Caki2 (cell line): Measurements from ENCODE around the gene PCSK5. TPM values are rescaled to one million over a fixed set of nuclear protein-coding genes. Genes with fewer than 3 reads are reported as not detected.
"Not testable (repeated sequence)": the region's sequence is repeated elsewhere in the genome, so short reads cannot be mapped to it uniquely, and the experiment has no call there.

Experiments
- DNase-seq: peaks from one replicate; pipeline ENCODE4 v3.0.0-alpha.2; 2015; ENCODE audit warnings: low read depth
- in situ Hi-C: cut with HindIII; loops from 2 replicates; pipeline ENCODE4 v1.10.0; 2016; ENCODE audit warnings: low sequenced_read_pairs, low pct_unique_long_range_greater_than_20kb, mixed read lengths
- total RNA-seq: library from RNA; depleted of rRNA; stranded (reverse); fragments of >200 nt; shearing (Covaris generic); gene quantifications from 2 replicates; pipeline ENCODE4 v1.2.3, GENCODE V29; 2014; ENCODE audit warnings: low replicate concordance

The PCSK5 gene
- total RNA-seq, 1 experiment from 2014 or later: 104 TPM

DNA sequence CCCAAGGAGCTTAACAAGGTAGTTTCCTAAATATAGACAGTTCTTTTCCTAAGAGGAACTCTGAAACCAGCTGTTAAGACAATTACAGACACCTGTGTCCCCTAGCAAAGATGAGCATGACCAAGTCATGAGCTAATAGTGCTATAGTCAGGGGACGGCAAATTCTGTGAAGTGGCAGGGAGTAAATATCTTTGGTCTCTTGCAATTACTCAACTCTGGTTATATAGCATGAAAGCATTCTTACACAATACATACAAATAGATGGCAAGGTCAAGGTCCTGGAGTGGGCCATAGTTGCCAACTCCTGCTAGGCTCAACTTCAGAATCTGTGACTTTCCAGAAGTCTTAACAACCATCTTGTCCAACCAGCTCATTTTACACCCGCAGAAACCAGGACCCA lies 400.1 kb downstream of the PCSK5 start:
- in situ Hi-C loops: no loop called here
- no peak for DNase-seq

DNA sequence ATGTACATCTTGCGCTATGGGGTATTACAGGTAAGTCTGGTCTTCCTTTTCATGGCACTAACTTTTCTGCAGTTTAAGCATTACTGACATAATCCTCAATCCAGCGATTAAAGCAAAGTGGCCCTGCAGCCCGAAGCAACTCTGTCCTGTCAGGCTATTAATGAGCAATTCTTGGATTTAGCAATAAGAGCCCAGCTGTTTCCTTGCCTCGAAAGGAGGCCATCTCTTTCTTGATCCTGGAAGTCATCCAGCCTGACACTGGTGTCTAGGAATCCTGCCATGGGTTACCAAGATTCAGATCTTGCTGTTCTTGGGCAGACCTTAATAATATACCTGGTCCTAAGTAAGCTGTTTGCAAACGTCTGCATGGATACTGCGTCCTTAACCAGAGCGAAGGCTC lies 401.8 kb downstream of the PCSK5 start:
- in situ Hi-C loops: no loop called here

DNA sequence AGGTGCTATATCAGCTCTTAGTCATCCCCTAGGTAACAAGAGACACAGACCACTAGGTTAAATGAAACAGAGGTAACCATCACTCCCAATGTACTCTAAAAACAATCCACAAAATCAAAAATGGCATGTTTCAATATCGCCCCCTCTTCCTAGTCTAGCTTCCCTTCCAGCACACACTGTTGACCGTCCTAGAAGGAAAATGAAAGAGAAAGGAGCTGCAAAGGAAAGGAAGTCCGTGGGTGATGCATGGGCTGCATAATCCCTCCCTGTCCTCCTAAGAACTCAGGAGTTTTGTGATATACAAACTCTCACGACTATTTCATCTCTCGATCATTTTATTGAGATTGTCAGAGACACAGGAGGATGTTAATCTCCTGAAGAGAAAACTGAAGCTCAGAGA lies 402.2 kb downstream of the PCSK5 start:
- in situ Hi-C loops: no loop called here
- DNase-seq: no peak

More for the DNA sequence above, 401.8 kb downstream of the PCSK5 start:
- no peak for DNase-seq

DNA sequence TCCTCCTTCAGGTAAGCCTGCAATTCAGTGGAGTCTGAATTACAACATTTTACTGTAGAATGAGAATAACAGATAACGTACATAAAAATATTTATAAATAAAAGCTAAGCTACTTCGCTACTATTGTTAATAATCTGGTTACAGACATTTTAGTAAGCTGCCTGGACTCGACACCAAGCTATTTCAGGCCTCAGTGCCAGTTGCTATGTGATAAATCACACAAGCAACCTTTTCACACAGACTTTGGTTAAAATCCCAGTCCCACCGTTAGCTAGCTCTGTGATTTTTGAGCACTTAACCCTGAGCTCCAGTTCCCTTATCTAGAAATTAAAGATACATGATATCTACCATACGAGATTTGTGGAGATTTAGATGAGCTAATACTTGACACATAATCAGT lies 403.8 kb downstream of the PCSK5 start:
- in situ Hi-C loops: no loop called here
- DNase-seq: no peak

DNA sequence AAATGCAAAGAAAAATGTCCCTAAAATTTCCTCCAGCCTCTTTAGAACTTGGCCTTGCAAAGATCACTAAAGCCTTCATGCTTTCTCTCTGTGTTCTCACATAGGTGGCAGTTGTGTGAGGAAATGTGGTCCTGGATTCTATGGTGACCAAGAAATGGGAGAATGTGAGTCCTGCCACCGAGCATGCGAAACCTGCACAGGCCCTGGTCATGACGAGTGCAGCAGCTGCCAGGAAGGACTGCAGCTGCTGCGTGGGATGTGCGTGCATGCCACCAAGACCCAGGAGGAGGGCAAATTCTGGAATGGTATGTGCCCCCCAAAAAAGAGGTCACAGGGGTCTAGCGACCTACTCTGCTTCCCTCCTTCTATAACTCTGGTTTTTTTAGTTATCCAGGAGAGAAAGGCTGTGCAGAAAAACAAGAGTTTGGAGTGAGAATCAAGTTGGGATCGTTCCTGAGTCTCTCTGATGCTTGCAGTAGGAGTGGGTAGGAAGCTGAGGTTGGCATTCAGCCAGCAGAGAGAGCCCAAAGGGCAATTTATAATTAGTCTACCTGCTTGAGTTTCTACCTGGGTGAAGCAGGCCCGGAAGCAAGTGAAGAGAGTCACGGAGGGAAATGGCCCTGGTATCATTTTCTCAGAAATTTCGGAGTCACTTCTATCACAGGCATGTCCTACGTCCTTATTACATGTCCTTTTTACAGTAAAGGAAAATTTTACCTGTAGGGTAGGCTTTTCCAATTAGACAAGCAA lies 406.3 kb downstream of the PCSK5 start:
- no peak for DNase-seq
- in situ Hi-C loops: no loop called here

DNA sequence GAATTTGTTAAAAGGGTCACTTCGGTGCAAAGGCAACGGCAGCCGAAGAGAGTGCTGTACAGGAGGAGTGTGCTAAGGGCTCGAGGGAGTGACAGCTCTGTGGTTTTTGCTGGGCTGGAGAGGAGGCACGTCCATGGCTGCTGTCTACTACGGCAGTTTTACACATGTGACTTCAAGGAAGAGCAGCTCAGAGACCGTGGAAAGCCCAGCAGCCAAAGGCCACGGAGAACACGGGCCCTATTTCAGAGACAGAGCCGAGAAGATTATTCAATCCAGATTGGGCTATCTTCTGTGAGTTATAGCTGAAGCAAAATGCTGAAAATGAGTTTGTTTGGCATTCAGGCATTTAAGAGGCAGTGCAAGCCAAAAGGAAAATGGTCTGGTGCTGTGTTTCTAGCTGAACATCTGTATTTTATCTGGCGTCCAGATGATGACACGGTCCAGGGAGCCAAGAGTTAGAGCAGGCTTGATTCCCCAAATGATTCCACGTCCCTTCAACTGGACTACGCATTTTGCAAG lies 407.3 kb downstream of the PCSK5 start:
- in situ Hi-C loops: no loop called here
- DNase-seq: no peak

DNA sequence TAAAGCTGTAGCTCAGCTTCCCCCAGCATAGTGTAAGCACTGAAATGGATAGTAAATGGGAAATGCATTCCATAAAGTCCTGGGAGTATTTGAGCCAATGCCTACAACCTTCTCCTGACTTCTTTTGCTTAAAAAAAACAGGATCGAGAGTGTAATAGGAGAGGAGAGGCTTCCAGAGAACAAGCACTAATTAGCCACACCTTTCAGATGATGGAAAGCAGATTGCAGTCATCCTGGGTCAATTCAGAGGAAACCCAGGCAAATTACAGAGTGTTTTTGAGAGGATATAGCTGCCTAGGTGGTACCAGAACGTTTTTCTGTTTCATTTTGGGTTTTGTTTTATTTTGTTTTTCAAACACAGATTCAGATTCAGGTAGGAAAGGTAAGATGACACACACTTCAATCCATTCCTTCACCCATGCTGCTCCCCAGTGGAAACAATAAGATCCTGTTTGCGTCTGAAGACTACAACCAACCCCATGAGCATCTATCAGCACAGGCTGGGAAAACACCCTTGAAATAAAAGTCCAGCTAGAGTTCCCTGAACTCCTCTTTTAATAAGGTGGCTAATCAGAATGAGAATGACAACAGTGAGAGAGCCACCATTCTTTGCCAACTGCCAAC lies 408.2 kb downstream of the PCSK5 start:
- DNase-seq: no peak
- in situ Hi-C loops: no loop called here

DNA sequence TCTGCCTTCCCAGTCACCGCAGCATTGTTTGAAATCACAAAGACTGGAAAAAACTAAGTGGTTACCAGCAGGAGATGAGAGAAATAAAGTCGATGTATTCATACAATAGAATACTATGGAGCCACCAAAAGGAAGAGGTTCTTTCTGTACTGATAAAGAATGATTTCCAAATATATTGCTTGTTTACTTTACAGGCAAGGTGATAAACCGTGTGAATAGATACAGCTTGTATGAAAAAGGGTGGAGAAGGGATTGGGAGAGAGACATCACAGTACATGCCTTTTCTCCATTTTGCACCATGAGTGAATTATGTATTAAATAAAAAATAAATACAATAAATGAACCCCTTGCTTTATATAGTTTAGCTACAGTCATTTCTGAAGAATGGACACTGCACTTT lies 412.1 kb downstream of the PCSK5 start:
- DNase-seq: no peak
- in situ Hi-C loops: no loop called here

DNA sequence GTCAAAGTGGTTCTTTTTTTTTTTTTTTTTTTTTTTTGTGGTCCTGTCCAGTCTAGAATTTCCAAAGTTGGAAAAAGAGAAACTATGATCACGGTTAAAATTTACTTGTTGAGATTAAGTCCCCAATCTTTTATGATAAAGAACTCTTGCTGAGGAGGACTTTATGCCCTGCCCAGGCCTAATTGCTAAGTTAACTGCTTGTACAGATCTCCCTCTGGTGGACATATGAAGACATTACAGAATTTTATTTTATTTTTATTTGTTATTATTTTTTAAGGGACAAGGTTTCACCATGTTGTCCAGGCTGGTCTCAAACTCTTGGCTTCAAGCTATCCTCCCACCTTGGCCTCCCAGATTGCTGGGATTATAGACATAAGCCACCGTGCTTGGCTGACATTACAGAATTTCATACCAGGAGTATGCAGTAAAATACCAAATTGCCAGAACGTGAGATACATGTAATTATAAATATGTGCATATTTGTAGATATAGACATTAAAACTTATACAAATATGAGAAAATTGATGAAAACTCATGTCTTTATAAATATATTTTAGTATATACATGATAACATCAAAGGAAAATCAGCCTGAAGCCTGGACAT lies 412.6 kb downstream of the PCSK5 start:
- peak; percentile 29 for DNase-seq
- in situ Hi-C loops: no loop called here

DNA sequence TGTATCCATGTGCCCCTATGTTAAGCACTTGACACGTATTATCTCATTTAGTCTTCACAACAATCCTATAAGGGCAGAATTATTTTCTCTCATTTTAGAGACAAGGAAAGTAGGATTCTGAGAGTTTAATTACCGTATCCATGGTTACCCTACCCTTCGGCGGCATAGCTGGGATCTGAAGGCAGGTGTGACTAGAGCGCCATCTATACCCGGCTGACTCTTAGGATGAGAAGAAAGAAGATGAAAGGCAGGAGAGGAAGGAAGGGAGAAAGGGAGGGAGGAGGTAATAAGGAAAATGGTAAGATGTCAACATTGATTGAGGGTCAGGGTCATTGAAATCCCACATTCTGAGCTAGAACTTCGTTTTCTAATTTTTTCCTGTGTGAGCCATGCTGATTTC lies 416.6 kb downstream of the PCSK5 start:
- DNase-seq, in situ Hi-C loops: not testable (repeated sequence)

DNA sequence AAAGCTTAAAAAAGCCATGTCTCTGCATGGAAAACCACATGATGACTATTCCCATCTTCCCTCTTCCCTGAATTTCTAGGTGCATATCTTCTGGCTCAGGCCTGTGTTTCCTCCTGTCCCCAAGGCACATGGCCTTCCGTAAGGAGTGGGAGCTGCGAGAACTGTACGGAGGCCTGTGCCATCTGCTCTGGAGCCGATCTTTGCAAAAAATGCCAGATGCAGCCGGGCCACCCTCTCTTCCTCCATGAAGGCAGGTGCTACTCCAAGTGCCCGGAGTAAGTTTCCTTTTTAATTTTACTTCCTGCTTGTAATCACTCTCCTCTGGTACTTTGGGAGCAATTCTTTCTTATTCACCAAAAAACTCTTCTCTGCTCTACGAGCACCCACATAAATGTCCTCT lies 420.1 kb downstream of the PCSK5 start:
- no peak for DNase-seq
- in situ Hi-C loops: no loop called here

DNA sequence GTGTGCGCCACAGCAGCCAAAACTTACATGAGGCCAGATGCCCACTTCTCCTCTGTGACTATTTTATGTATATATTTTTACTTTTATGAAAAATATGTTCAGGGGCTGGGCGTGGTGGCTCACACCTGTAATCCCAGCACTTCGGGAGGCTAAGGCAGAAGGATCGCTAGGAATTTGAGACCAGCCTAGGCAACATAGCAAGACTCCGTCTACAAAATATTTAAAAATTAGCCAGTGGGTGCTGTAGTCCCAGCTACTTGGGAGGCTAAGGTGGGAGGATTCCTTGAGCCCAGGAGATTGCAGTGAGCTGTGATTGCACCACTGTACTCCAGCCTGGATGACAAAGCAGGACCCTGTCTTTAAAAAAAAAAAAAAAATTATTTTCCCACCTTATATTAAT lies 420.5 kb downstream of the PCSK5 start:
- DNase-seq: no peak
- in situ Hi-C loops: no loop called here

DNA sequence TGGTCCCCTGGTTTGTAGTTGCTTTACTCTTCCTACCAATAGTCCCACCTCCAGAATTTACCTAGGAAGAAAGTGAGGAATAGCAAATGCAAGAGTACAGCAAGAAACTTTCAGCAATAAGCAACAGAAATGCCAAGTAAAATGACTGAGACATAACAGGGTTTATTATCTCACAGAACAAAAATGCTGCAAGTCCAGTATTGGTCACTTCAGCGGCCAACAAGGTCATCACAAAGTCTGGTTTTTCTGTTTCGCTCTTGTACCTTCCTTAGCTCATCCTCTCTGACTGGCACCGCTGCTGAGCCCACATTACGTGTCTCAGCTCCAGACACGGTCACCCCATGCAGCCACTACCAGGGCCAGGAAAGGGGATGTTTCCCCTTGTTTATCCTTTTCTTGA lies 421.1 kb downstream of the PCSK5 start:
- no peak for DNase-seq
- in situ Hi-C loops: no loop called here

DNA sequence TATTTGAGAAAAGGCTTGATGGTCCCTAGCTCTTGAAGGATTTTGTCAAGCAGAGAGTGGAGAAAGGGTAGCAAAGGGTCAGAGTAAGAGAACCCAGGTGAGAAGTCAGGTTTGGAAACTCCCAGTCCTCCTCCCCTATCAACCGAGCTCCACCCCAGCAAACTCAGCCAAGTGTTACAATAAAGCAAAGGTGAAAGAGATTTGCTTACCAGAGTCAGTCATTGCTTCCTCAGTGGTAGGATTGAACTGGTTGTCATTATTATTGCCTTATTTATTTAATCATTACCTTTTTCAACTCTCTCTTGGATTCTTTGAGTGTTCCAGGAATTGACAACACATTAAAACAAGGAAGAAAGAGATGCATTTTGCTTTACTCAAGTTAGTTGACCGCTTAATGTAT lies 423.3 kb downstream of the PCSK5 start:
- in situ Hi-C loops: no loop called here
- peak; percentile 10 for DNase-seq

DNA sequence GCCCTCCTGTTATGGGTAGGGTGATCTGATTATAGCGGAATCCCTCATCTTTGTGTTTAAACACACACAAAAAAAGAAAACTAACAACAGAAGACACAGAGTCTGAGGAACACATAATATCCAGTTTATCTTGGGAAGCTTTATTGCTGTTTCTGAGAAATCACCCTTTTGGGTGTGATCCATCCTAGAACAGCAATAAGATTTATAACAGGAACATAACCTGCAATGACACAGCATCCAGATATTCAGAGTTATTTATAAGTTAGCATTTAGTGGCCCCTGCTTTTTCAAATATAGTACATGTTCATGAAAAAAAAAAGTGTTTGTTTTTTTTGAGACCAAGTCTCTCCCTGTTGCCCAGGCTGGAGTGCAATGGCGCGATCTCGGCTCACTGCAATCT lies 423.8 kb downstream of the PCSK5 start:
- no peak for DNase-seq
- in situ Hi-C loops: no loop called here

DNA sequence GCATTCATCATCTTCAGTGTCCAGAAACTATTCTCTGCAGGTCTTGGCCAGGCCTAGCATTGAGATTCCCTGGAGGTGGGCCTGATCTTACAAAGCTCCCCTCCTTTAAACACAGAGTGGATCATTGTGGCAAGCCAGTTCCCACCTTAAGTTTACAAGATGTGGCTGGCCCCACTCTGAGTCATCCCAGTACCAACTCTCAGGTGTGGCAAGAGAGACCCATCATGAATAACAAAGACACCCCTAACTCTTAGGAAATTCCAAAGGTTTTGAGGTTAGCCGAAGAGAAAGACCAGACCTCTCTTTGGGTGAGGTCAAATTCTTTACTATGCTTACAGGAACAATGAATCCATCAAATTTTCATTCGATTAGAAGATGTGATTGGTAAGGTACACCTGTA lies 425.6 kb downstream of the PCSK5 start:
- in situ Hi-C loops: no loop called here
- no peak for DNase-seq

DNA sequence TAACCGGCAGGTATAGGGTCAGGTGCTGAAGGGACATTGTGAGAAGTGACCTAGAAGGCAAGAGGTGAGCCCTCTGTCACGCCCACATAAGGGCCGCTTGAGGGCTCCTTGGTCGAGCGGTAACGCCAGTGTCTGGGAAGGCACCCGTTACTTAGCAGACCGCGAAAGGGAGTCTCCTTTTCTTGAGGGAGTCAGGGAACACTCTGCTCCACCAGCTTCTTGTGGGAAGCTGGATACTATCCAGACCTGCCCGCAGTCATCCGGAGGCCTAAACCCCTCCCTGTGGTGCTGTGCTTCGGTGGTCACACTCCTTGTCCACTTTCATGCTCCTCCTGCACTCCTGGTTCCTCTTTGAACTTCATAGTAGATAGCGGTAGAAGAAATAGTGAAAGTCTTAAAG lies 429.0 kb downstream of the PCSK5 start:
- peak; percentile 64 for DNase-seq
- in situ Hi-C loops: not testable (repeated sequence)

DNA sequence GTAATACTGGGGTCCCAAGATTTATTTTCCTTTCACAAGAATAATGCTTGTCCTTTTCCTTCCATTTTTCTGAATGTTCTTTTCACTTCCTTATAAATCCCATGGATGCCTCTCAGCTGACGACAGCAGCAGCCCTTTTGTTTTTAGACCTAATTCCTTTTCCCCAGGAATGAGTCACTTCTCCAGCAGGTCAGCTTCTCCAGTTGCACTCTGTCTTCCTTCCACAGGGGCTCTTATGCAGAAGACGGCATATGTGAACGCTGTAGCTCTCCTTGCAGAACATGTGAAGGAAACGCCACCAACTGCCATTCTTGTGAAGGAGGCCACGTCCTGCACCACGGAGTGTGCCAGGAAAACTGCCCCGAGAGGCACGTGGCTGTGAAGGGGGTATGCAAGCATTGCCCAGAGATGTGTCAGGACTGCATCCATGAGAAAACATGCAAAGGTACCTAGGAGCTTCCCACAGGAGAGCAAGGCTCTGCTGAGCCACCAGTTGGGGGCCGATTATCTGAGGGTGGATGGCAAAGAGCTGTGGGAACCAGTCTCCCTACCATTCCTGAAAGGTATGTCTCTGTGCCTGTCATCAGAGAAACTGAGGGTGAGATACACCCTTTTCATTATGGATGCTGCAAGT lies 430.8 kb downstream of the PCSK5 start:
- DNase-seq: peak; percentile 60

DNA sequence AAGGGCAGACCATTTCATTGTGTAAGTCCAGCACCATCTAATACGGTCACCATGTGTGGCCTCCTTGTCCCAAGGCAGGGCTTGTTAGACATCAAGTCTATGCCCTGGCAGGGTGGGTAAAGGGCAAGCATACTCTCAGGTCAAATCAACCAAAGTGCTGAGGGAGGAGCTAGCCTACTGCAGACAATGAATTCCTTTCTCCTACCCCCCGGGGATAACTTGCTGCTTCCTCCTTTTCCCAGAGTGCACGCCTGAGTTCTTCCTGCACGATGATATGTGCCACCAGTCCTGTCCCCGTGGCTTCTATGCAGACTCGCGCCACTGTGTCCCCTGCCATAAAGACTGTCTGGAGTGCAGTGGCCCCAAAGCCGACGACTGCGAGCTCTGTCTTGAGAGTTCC lies 432.3 kb downstream of the PCSK5 start:
- peak; percentile 2 for DNase-seq
- in situ Hi-C loops: no loop called here

More for the DNA sequence above, 430.8 kb downstream of the PCSK5 start:
- in situ Hi-C loops: no loop called here
